WTC11 (cell line): ENCODE measurements around the gene DYRK1A. TPM values are rescaled to one million over a fixed set of nuclear protein-coding genes. Genes with fewer than 3 reads are reported as not detected.

Source experiments
- ATAC-seq: fragments of 200-7000 bp; cut with Tn5 transposase; 2 replicates; pipeline ENCODE4 v1.10.0; 2021; ENCODE audit warnings: mild to moderate bottlenecking, moderate library complexity
- CTCF ChIA-PET: fragments of 300-600 bp; sonication (Branson Sonifier 250); formaldehyde crosslinking; loops from one replicate; lab custom pipeline; 2021; ENCODE audit warnings: antibody characterized with exemption; lab: Charles Lee
- POLR2A ChIA-PET: fragments of 350-600 bp; sonication (Branson Sonifier 250); formaldehyde crosslinking; loops from one replicate; lab custom pipeline; 2021; ENCODE audit warnings: antibody characterized with exemption; lab: Charles Lee
- DNase-seq: peaks from one replicate; pipeline ENCODE4 v3.0.0; 2021; ENCODE audit warnings: low spot score
- H3K27ac Mint-ChIP-seq: 2 replicates; pipeline ENCODE4 v1.8.0; 2021; ENCODE audit warnings: mixed read lengths
- H3K27me3 Mint-ChIP-seq: 2 replicates; pipeline ENCODE4 v1.8.0; 2021; ENCODE audit warnings: low read depth, mild to moderate bottlenecking, moderate library complexity, mixed read lengths
- H3K36me3 Mint-ChIP-seq: 2 replicates; pipeline ENCODE4 v1.8.0; 2021; ENCODE audit warnings: mixed read lengths
- H3K4me1 Mint-ChIP-seq: 2 replicates; pipeline ENCODE4 v1.8.0; 2022; ENCODE audit warnings: mixed read lengths
- H3K4me3 Mint-ChIP-seq: 2 replicates; pipeline ENCODE4 v1.8.0; 2021; ENCODE audit warnings: mild to moderate bottlenecking, moderate library complexity, mixed read lengths
- H3K9me3 Mint-ChIP-seq: 2 replicates; pipeline ENCODE4 v1.8.0; 2021; ENCODE audit warnings: mixed read lengths
- CREB1 ChIP-seq: sonication (generic); formaldehyde crosslinking; IDR thresholded peaks from 2 replicates; pipeline ENCODE4 v1.8.0; 2023; ENCODE audit warnings: mild to moderate bottlenecking, missing genetic modification reagents
- CTCF ChIP-seq: fragments of 200-600 bp; IDR thresholded peaks from 2 replicates; pipeline ENCODE4 v1.8.0; 2022; ENCODE audit warnings: antibody characterized with exemption
- ERG ChIP-seq: fragments of 250-450 bp; sonication (Bioruptor Pico); IDR thresholded peaks from 2 replicates; pipeline ENCODE4 v1.8.0; 2021; ENCODE audit warnings: mild to moderate bottlenecking
- FOXJ3 ChIP-seq: sonication (generic); formaldehyde crosslinking; IDR thresholded peaks from 2 replicates; pipeline ENCODE4 v1.9.0; 2021; ENCODE audit warnings: missing genetic modification reagents, mild to moderate bottlenecking, borderline replicate concordance
- HMGXB4 ChIP-seq: sonication (generic); formaldehyde crosslinking; IDR thresholded peaks from 2 replicates; pipeline ENCODE4 v1.8.1; 2023; ENCODE audit warnings: mild to moderate bottlenecking, moderate library complexity, missing genetic modification reagents
- IRF2 ChIP-seq: sonication (generic); formaldehyde crosslinking; IDR thresholded peaks from 2 replicates; pipeline ENCODE4 v1.8.0; 2022; ENCODE audit warnings: low read depth, missing genetic modification reagents, borderline replicate concordance
- JAZF1 ChIP-seq: fragments of 250-450 bp; sonication (Bioruptor Pico); IDR thresholded peaks from 2 replicates; pipeline ENCODE4 v1.9.0; 2021; ENCODE audit warnings: moderate library complexity, mild to moderate bottlenecking, inconsistent platforms
- JUN ChIP-seq: sonication (generic); formaldehyde crosslinking; IDR thresholded peaks from 2 replicates; pipeline ENCODE4 v1.8.0; 2023; ENCODE audit warnings: mild to moderate bottlenecking, missing genetic modification reagents
- NR3C1 ChIP-seq: sonication (generic); formaldehyde crosslinking; conservative IDR thresholded peaks from 2 replicates; pipeline ENCODE4 v1.8.1; 2023; ENCODE audit warnings: low read depth, mild to moderate bottlenecking, missing genetic modification reagents
- PREB ChIP-seq: sonication (generic); formaldehyde crosslinking; IDR thresholded peaks from 2 replicates; pipeline ENCODE4 v1.8.1; 2022; ENCODE audit warnings: mild to moderate bottlenecking, missing genetic modification reagents, moderate library complexity, borderline replicate concordance
- STAT6 ChIP-seq: sonication (generic); formaldehyde crosslinking; conservative IDR thresholded peaks from 2 replicates; pipeline ENCODE4 v1.8.1; 2023; ENCODE audit warnings: mild to moderate bottlenecking, low read depth, missing genetic modification reagents, moderate library complexity
- total RNA-seq: library from RNA; stranded (reverse); gene quantifications from 3 replicates; pipeline ENCODE4 v1.2.3, GENCODE V29; 2021

The DYRK1A gene
- total RNA-seq, 1 experiment from 2014 or later = 56.5 TPM

GRCh38 chr21:37555672-37556261, 189.2 kb downstream of the DYRK1A start:
- no peaks in the 10 kb centered on the region for H3K36me3 Mint-ChIP-seq

More at GRCh38 chr21:37555672-37556261, 189.2 kb downstream of the DYRK1A start:
- ATAC-seq (no peak), DNase-seq (no peak)
- Mint-ChIP-seq H3K4me1 (peaks cover 6% of the 10 kb centered on the region), H3K27ac (no peak overlapping the region), H3K27me3 (peaks cover 4% of the 10 kb centered on the region; the same call in 1 of the 2 replicates), H3K9me3 (peaks cover 9% of the 10 kb centered on the region), H3K4me3 (no peak overlapping the region)
- TF ChIP-seq HMGXB4 (CRISPR knock-in tag) (no peak), PREB (no peak), JUN (CRISPR knock-in tag) (no peak), CTCF (no peak), CREB1 (CRISPR knock-in tag) (no peak), JAZF1 (CRISPR knock-in tag) (no peak), ERG (CRISPR knock-in tag) (no peak), NR3C1 (CRISPR knock-in tag) (no peak), IRF2 (CRISPR knock-in tag) (no peak), FOXJ3 (no peak), STAT6 (no peak)
- ChIA-PET CTCF (interaction anchor here (0.8 to 1.5 kb wide), 2 partner anchors 8 to 10 kb away, joined by 3 to 6 read pairs; no protein-coding TSS in a partner anchor), POLR2A (no interaction called here)
